Measurements from ENCODE around the gene HPS4. TPM values are rescaled to one million over a fixed set of nuclear protein-coding genes. Genes with fewer than 3 reads are reported as not detected.

Gene HPS4
- total RNA-seq, 2 experiments from 2014 or later, result 77.4 to 89.6 TPM

DNA sequence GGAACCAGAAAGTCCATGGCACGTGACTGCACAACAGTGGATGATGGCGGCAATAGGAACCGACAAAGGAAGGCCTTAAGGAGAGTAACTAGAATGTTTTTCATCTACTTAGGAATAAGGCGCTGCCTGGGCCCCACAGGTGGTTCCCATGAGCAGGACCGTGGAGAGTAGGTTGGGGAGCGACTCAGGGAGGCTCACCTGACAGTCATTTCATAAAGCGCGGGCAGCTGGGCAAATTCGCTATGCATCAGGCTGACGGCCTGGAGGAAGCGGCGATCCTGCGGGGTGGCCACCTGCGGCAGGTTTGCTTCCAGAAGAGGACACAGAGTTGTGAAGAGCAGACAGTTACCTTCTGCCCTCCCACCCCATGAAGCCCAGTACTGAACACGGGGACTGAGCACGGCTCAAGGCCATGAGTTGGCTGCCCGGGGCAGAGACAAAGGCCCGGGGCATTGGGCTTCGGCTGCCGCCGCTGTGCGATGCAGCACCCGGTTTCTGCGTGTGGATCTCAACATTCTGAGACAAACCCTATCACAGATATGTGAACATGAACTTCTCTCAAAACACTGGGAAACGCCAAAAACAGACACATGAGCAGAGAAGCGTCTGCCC is 25.8 kb downstream of the HPS4 start:
- Histone ChIP-seq H3K36me3 (ENCODE audit: insufficient read depth, low read length) (peaks cover 90% of the 10 kb centered on the region), H3K4me2 (ENCODE audit: low read length) (no peak overlapping the region), H3K9me2 (ENCODE audit: insufficient read depth, low read length) (no peaks in the 10 kb centered on the region), H3K4me3 (ENCODE audit: low read depth, low read length, poor library complexity, severe bottlenecking) (no peak overlapping the region), H3K4me1 (ENCODE audit: insufficient read depth, low read length, poor library complexity, severe bottlenecking) (no peaks in the 10 kb centered on the region), H4K20me1 (ENCODE audit: insufficient read depth, low read length) (peaks cover 17% of the 10 kb centered on the region), H3K79me2 (ENCODE audit: insufficient read depth, low read depth, low read length) (peaks cover 24% of the 10 kb centered on the region), H3K9me3 (ENCODE audit: low read length) (no peaks in the 10 kb centered on the region), H3K27ac (ENCODE audit: low read depth, low read length, poor library complexity, severe bottlenecking) (no peak overlapping the region), H2AFZ (ENCODE audit: low read length) (no peak overlapping the region)
- no peak for TF ChIP-seq EZH2phosphoT487 (IDR thresholded peaks at IDR 0.05; ENCODE audit: borderline replicate concordance, low read depth, low read length)
- TF ChIP-seq CTCF (conservative IDR thresholded peaks at IDR 0.05; ENCODE audit: low read length), result no peak
- no TSS peak for BruUV-seq (replicated peaks)
- intact Hi-C loops (cut with micrococcal nuclease; ENCODE audit: unreplicated experiment), result no loop called here
- POLR2A ChIA-PET, result no interaction called here
- no peak for DNase-seq (ENCODE audit: low spot score)
- CTCF ChIA-PET (ENCODE audit: unreplicated experiment), result no interaction called here

DNA sequence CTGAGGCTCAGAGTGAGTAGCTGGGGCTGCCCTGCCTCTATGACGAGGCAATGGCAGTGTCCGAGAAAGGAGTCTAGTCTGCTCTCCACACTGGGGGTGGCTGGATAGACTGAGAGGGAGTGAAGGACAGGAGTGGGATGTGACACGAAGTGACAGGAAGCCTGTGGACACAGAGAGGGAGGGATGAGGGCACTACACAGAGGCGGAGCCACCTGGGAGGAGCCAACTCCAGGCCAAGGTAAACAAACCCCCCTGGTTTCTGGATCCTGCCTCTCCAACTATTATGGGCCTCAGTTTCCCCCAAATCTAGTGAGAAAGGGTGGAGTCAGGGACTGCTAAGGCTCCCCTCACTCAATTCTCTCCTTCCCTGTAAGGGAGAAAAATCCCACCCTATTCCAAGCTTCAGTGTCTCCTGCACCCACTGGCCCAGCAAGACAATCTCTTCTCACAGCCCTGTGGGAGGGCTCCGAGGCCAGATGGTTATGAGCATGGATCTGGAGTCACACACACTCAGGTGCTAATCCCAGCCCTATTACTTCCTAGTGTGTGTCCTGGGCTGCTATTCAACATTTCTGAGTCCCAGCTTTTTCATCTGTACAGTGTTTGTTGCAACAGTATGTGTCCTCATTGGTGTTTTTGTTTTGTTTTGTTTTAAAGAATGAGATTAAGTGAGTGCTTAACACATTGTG is 29.6 kb downstream of the HPS4 start:
- no peaks in the 10 kb centered on the region for H4K20me1 ChIP-seq (ENCODE audit: insufficient read depth, low read length)
- no peak for DNase-seq (ENCODE audit: low spot score)
- no peaks in the 10 kb centered on the region for H3K4me1 ChIP-seq (ENCODE audit: insufficient read depth, low read length, poor library complexity, severe bottlenecking)
- no TSS peak for BruUV-seq (replicated peaks)
- intact Hi-C loops (cut with micrococcal nuclease; ENCODE audit: unreplicated experiment), result no loop called here
- CTCF ChIA-PET (ENCODE audit: unreplicated experiment), result no interaction called here
- H3K4me2 ChIP-seq (ENCODE audit: low read length), result no peak overlapping the region
- H3K36me3 ChIP-seq (ENCODE audit: insufficient read depth, low read length), result peaks cover 82% of the 10 kb centered on the region
- no peak for TF ChIP-seq EZH2phosphoT487 (IDR thresholded peaks at IDR 0.05; ENCODE audit: borderline replicate concordance, low read depth, low read length)
- TF ChIP-seq CTCF (conservative IDR thresholded peaks at IDR 0.05; ENCODE audit: low read length), result no peak
- no peak overlapping the region for H2AFZ ChIP-seq (ENCODE audit: low read length)
- H3K79me2 ChIP-seq (ENCODE audit: insufficient read depth, low read depth, low read length), result no peaks in the 10 kb centered on the region; the same call in 1 of the 2 replicates
- no peaks in the 10 kb centered on the region for H3K9me3 ChIP-seq (ENCODE audit: low read length)
- no peak overlapping the region for H3K4me3 ChIP-seq (ENCODE audit: low read depth, low read length, poor library complexity, severe bottlenecking)
- POLR2A ChIA-PET, result no interaction called here
- no peak overlapping the region for H3K27ac ChIP-seq (ENCODE audit: low read depth, low read length, poor library complexity, severe bottlenecking)
- no peaks in the 10 kb centered on the region for H3K9me2 ChIP-seq (ENCODE audit: insufficient read depth, low read length)

GRCh38 chr22:26453216-26453615 is 30.4 kb downstream of the HPS4 start:
- H3K4me2 ChIP-seq (ENCODE audit: low read length), result no peak overlapping the region
- intact Hi-C loops (cut with micrococcal nuclease; ENCODE audit: unreplicated experiment), result no loop called here
- no peak overlapping the region for H3K4me3 ChIP-seq (ENCODE audit: low read depth, low read length, poor library complexity, severe bottlenecking)
- H2AFZ ChIP-seq (ENCODE audit: low read length), result no peak overlapping the region
- no peaks in the 10 kb centered on the region for H3K9me3 ChIP-seq (ENCODE audit: low read length)
- ChIA-PET CTCF (ENCODE audit: unreplicated experiment) (no interaction called here), POLR2A (no interaction called here)
- H3K36me3 ChIP-seq (ENCODE audit: insufficient read depth, low read length), result peaks cover 74% of the 10 kb centered on the region
- no TSS peak for BruUV-seq (replicated peaks)
- H3K79me2 ChIP-seq (ENCODE audit: insufficient read depth, low read depth, low read length), result no peaks in the 10 kb centered on the region; the same call in 1 of the 2 replicates
- TF ChIP-seq EZH2phosphoT487 (IDR thresholded peaks at IDR 0.05; ENCODE audit: borderline replicate concordance, low read depth, low read length) (no peak), CTCF (conservative IDR thresholded peaks at IDR 0.05; ENCODE audit: low read length) (no peak)
- no peaks in the 10 kb centered on the region for H3K4me1 ChIP-seq (ENCODE audit: insufficient read depth, low read length, poor library complexity, severe bottlenecking)
- no peak overlapping the region for H3K27ac ChIP-seq (ENCODE audit: low read depth, low read length, poor library complexity, severe bottlenecking)
- H4K20me1 ChIP-seq (ENCODE audit: insufficient read depth, low read length), result no peaks in the 10 kb centered on the region
- H3K9me2 ChIP-seq (ENCODE audit: insufficient read depth, low read length), result no peaks in the 10 kb centered on the region
- DNase-seq (ENCODE audit: low spot score), result no peak
